Heart left ventricle (tissue), 16 donors: ENCODE data around the gene YJEFN3. TPM values are rescaled to one million over a fixed set of nuclear protein-coding genes. Genes with fewer than 3 reads are reported as not detected.
A peak's percentile ranks its signal among the peaks of the same experiment; 100 is the strongest.

Source experiments
- ATAC-seq, 4 donors: fragments of 200-7000 bp; cut with Tn5 transposase; one replicate each; pipeline ENCODE4 v1.9.1; 2020 to 2022; ENCODE audit warnings: moderate library complexity in 4 of 4, mild to moderate bottlenecking in 3 of 4, moderate number of reproducible peaks in 1 of 4
- DNase-seq, 5 donors: peaks; one replicate each; pipeline ENCODE4 v3.0.0-alpha.2; 2020
- H3K27ac ChIP-seq, 12 donors: fragments of 200-600 bp; sonication (generic) in 4 of 12; one replicate each; pipeline versions ENCODE4 v1.5.0 to v1.8.0; 2016 to 2022; ENCODE audit warnings: mild to moderate bottlenecking in 2 of 12
- H3K27me3 ChIP-seq, 9 donors: fragments of 200-600 bp; sonication (generic) in 2 of 9; one replicate each; pipeline versions ENCODE4 v1.5.1 to v1.8.0; 2016 to 2022; ENCODE audit warnings: mild to moderate bottlenecking in 3 of 9
- H3K36me3 ChIP-seq, 9 donors: fragments of 200-600 bp; sonication (generic) in 2 of 9; one replicate each; pipeline versions ENCODE4 v1.5.0 to v1.8.0; 2018 to 2022; ENCODE audit warnings: mild to moderate bottlenecking in 2 of 9
- H3K4me1 ChIP-seq, 12 donors: fragments of 200-600 bp; sonication (generic) in 4 of 12; one replicate each; pipeline versions ENCODE4 v1.5.0 to v1.8.0; 2016 to 2022; ENCODE audit warnings: mild to moderate bottlenecking in 3 of 12
- H3K4me3 ChIP-seq, 12 donors: fragments of 200-600 bp; sonication (generic) in 4 of 12; one replicate each; pipeline versions ENCODE4 v1.5.0 to v1.8.0; 2017 to 2022; ENCODE audit warnings: mild to moderate bottlenecking in 9 of 12, moderate library complexity in 4 of 12
- H3K9me3 ChIP-seq, 12 donors: fragments of 200-600 bp; sonication (generic) in 4 of 12; one replicate each; pipeline versions ENCODE4 v1.5.0 to v1.8.0; 2016 to 2022; ENCODE audit warnings: mild to moderate bottlenecking in 1 of 12
- POLR2A ChIP-seq, 2 donors: fragments of 450-650 bp; IDR thresholded peaks; one replicate each; pipeline ENCODE4 v1.6.1; 2017; ENCODE audit warnings: antibody characterized with exemption in 2 of 2, mild to moderate bottlenecking in 2 of 2, moderate library complexity in 2 of 2
- WGBS, 4 donors: extraction: QIAGEN DNeasy Blood & Tissue Kit in 2 of 4; methylation state at CpG; one replicate each; pipeline versions ENCODE4 v1.1.5 to v1.1.7; 2013 to 2018; 5-methylcytosine and 5-hydroxymethylcytosine counted together
- intact Hi-C, 10 donors: fragments of 100-400 bp; cut with DNase I; formaldehyde crosslinking; loops; one replicate each; pipeline versions ENCODE4 v1.11.1 to v1.14.2; 2022
- polyA plus RNA-seq, 2 donors: library from polyadenylated mRNA; stranded (reverse); fragments of 200-250 nt; gene quantifications; one replicate each; pipeline ENCODE4 v1.2.3, GENCODE V29; 2013
- total RNA-seq, 9 donors: library from RNA; depleted of rRNA in 2 of 9; stranded (reverse); fragments of >200 nt in 2 of 9; fragmentation: NEBNext Ultra II Directional in 3 of 9; extraction: Animal tissue kit (Norgen Biotek cat#: 25700) in 3 of 9; gene quantifications; one replicate each; pipeline versions ENCODE4 v1.1.0 to v1.2.4, GENCODE V29; 2016 to 2023
- TF ChIP-seq, protein P1 (sequence below), 12 donors: fragments of 200-600 bp; sonication (generic) in 4 of 12; IDR thresholded peaks; one replicate each; pipeline versions ENCODE4 v1.5.0 to v1.8.0; 2018 to 2022; ENCODE audit warnings: antibody characterized with exemption in 12 of 12, mild to moderate bottlenecking in 5 of 12
- donor health status: ischemic (EF 13 %, LVEDD 7.1; RV severe dilation, severe dysfunction).
- donor health status: healthy with polysubstance abuse.
- donor health status: DM: no; HTN: yes; CAD: no.
- donor health status: DM: no; HTN: no; CAD: no.
- donor health status: ischemic (EF 25% LVEDD 6.9; RV normal size, moderate dysfunction).
- donor health status: ischemic (EF 25% LVEDD 5.7; RV mildly dilated, moderate dysfunction).
- donor health status: healthy.
- donor health status: DM: yes; HTN: yes; CAD: no.
- donor health status: ischemic (EF 35%, LVEDD 5.7; RV mildly dilated, moderate dysfunction).
- donor health status: nonischemic (EF 11% LVEDD 7.7; RV severe dilation, severe dysfunction).
- donor health status: DM: yes; HTN: yes; CAD: no.
- donor health status: PGD.
- donor health status: ischemic (EF 29% LVEDD 5.4; RV normal size, mild dysfunction).
- donor health status: nonischemic (EF 23%, LVEDD 6.1; RV moderate dilation, normal function).

The YJEFN3 gene
- total and polyA plus RNA-seq, 11 donors, result 1.2 to 5.4 (median 2.5) TPM; not detected in 1

DNA sequence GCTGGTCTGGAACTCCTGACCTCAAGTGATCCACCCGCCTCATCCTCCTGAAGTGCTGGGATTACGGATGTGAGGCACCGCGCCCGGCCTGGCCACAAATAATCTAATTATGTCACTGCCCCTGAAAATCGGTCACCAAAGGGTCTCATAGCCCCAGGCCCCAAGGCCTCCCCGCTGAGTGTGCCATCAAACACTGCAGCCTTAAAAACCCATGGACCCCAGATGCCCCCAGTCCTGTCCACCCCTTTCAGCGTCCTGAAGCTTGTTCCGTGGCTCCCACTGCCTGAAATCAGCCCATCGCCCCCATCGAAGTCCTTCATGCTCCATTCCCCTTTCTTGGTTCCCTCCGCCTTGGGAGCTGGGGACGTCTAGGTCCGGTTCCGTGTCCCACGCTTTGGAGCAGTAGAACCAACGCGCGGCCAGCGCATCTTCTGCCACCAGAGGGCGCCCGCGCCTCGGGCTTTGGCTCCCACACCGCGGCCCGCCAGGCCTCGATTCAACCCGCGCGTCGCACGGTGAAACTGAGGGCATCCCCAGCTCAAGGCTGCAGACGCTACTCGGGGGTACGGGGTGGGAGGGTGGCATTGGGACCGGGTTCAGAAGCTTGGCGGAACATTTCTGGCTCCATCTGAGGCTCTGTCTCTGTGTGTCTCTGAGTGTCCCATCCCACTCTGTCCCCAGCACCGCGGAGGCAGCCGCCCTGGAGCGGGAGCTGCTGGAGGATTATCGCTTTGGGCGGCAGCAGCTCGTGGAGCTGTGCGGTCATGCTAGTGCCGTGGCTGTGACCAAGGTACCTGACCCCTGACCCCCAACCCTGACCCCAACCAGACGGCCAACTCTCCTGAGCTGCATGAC, 3.5 kb downstream of the YJEFN3 start:
- H3K9me3 ChIP-seq, result no peaks in the 10 kb centered on the region
- no peak overlapping the region for H3K27ac ChIP-seq
- peak; percentile 40 to 73 (median 60) for ATAC-seq
- peaks cover 0 to 5% (median 0%) of the 10 kb centered on the region in 9 donors for H3K27me3 ChIP-seq
- peaks cover 0 to 16% (median 7%) of the 10 kb centered on the region in 12 donors for H3K4me1 ChIP-seq
- intact Hi-C loops, result loop anchor here (1.0 to 10.0 kb wide), 11 partner anchors 22 to 743 kb away; partner anchors contain the start of gene GMIP (in 7 of the 10)
- H3K36me3 ChIP-seq, result peaks cover 0 to 22% (median 10%) of the 10 kb centered on the region in 9 donors
- no peak for TF ChIP-seq POLR2A (IDR thresholded peaks at IDR 0.05)
- TF ChIP-seq, protein P1, sequence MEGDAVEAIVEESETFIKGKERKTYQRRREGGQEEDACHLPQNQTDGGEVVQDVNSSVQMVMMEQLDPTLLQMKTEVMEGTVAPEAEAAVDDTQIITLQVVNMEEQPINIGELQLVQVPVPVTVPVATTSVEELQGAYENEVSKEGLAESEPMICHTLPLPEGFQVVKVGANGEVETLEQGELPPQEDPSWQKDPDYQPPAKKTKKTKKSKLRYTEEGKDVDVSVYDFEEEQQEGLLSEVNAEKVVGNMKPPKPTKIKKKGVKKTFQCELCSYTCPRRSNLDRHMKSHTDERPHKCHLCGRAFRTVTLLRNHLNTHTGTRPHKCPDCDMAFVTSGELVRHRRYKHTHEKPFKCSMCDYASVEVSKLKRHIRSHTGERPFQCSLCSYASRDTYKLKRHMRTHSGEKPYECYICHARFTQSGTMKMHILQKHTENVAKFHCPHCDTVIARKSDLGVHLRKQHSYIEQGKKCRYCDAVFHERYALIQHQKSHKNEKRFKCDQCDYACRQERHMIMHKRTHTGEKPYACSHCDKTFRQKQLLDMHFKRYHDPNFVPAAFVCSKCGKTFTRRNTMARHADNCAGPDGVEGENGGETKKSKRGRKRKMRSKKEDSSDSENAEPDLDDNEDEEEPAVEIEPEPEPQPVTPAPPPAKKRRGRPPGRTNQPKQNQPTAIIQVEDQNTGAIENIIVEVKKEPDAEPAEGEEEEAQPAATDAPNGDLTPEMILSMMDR (IDR thresholded peaks at IDR 0.05), result peak; percentile 91 to 97 (median 94)
- 19 to 28% (median 23%) methylated on average over 43 to 48 of the region's 48 CpGs for WGBS, 4 donors
- DNase-seq, result peak; percentile 72 to 93 (median 85)
- peak overlapping the region in 1 of 12 donors; percentile 3 for H3K4me3 ChIP-seq

DNA sequence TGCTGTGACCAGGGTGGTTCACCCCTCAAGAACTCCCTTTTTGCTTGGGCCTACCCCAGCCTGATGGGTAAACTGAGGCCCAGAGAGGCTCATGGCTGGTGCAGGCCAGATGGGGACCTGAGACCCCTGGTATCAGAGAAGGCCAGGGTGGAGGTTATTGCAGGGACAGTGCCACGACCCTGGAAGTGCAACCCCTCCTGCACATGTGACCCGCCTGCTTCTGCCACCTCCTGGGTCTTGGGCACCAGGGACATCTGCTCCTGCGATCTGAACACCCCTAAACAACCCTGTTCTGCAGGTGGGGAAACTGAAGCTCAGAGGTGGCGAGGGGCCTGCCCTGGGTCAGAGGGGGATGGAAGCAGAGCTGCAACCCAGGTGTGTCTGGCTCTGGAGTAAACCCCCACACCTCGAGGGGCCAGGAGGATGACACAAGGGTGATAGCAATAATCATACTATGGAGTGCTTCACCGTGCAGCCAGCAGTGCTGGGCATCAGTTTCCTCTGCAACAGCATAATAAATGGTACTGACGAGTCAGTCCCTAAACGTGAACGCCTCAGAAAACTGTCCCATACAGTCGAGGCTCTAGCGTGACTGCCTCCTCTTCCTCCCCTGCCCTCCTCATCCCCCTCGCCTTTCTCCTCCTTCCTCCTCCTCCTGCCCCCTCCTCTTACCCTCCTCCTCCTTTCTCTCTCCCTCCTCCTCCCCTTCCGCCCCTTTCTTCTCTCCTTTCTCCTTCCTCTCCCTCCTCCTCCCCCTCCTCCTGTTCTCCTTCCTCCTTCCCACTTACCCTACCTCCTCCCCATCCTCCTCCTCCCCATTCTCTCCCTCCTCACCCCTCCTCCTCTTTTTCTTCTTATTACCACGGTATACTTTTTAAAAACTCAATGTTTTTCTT, 4.3 kb downstream of the YJEFN3 start:
- 74 to 78% (median 76%) methylated on average over 14 of the region's 14 CpGs for WGBS, 4 donors
- intact Hi-C loops, result loop anchor here (1.0 to 10.0 kb wide), 11 partner anchors 21 to 742 kb away; partner anchors contain the start of gene GMIP (in 7 of the 10)
- no peak for TF ChIP-seq POLR2A (IDR thresholded peaks at IDR 0.05)
- TF ChIP-seq, protein P1 (IDR thresholded peaks at IDR 0.05), result no peak

DNA sequence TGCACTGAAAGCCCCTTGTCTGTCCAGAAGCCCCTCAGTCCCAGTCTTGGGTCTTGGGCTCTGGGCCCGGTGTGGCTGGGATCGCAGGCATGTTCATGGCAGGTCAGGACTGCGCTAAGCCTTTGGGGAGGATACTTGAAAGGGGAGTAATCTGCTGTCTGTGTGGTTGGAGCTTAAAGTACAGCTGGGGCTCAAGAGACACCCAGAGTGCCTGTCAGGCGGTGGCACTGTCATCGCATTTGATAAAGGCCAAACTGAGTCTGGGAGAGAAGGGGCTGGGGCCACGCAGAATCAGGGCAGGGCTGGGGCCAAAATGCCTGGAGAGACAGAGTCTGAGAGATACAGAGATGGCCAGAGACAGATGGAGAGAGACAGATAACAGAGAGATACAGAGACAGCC, 5.1 kb downstream of the YJEFN3 start:
- peak in 1 of 4 donors; percentile 9 for ATAC-seq
- H3K4me1 ChIP-seq, result peaks cover 4 to 25% (median 14%) of the 10 kb centered on the region in 12 donors
- H3K36me3 ChIP-seq, result peaks cover 0 to 9% (median 0%) of the 10 kb centered on the region in 9 donors
- H3K4me3 ChIP-seq, result no peak overlapping the region
- WGBS, 4 donors, result 38 to 62% (median 49%) methylated on average over 6 of the region's 6 CpGs
- H3K9me3 ChIP-seq, result no peaks in the 10 kb centered on the region
- intact Hi-C loops, result loop anchor here (2.0 to 10.0 kb wide), 9 partner anchors 108 to 741 kb away; partner anchors contain the start of gene GMIP (in 8 of the 10)
- TF ChIP-seq, protein P1 (IDR thresholded peaks at IDR 0.05), result no peak
- TF ChIP-seq POLR2A (IDR thresholded peaks at IDR 0.05), result no peak
- H3K27me3 ChIP-seq, result peaks cover 0 to 20% (median 8%) of the 10 kb centered on the region in 9 donors
- DNase-seq, result no peak
- H3K27ac ChIP-seq, result no peak overlapping the region

More for the DNA sequence above, 4.3 kb downstream of the YJEFN3 start:
- ATAC-seq (no peak), DNase-seq (no peak)
- Histone ChIP-seq H3K27ac (no peak overlapping the region), H3K36me3 (peaks cover 0 to 13% (median 3%) of the 10 kb centered on the region in 9 donors), H3K4me3 (no peak overlapping the region), H3K27me3 (peaks cover 0 to 12% (median under 1%) of the 10 kb centered on the region in 9 donors), H3K9me3 (no peaks in the 10 kb centered on the region), H3K4me1 (peaks cover 0 to 18% (median 9%) of the 10 kb centered on the region in 12 donors)
